Activated naive CD4-positive, alpha-beta T cell treated with anti-CD3 and anti-CD28 coated beads for 36 hours (primary cell): ENCODE measurements around the gene CRYBG3. TPM values are rescaled to one million over a fixed set of nuclear protein-coding genes. Genes with fewer than 3 reads are reported as not detected.

ENCODE experiments used
- CTCF ChIA-PET: fragments of 350-600 bp; sonication (Branson Sonifier 250); formaldehyde crosslinking; loops from one replicate; lab custom pipeline; 2021; ENCODE audit warnings: antibody characterized with exemption; lab: Charles Lee
- DNase-seq: peaks from one replicate; pipeline ENCODE4 v3.0.0-alpha.2; 2020
- H3K27ac Mint-ChIP-seq: one replicate; pipeline ENCODE4 v1.8.0; 2021; ENCODE audit warnings: mild to moderate bottlenecking, mixed read lengths
- H3K27me3 Mint-ChIP-seq: one replicate; pipeline ENCODE4 v1.8.0; 2021; ENCODE audit warnings: low read depth, mixed read lengths
- H3K36me3 Mint-ChIP-seq: one replicate; pipeline ENCODE4 v1.8.0; 2021; ENCODE audit warnings: low read depth, mixed read lengths
- H3K4me1 Mint-ChIP-seq: one replicate; pipeline ENCODE4 v1.8.0; 2021; ENCODE audit warnings: low read depth, mixed read lengths
- H3K4me3 Mint-ChIP-seq: one replicate; pipeline ENCODE4 v1.8.0; 2021; ENCODE audit warnings: mild to moderate bottlenecking, moderate library complexity, mixed read lengths
- H3K9me3 Mint-ChIP-seq: one replicate; pipeline ENCODE4 v1.8.0; 2021; ENCODE audit warnings: mixed read lengths
- intact Hi-C: fragments of 100-400 bp; cut with micrococcal nuclease; formaldehyde crosslinking; loops from one replicate; pipeline ENCODE4 v1.15.1; 2023
- total RNA-seq, 2 experiments: library from RNA; stranded (reverse); gene quantifications; one replicate each; pipeline ENCODE4 v1.2.3, GENCODE V29; 2021

CRYBG3 gene
- total RNA-seq, 2 experiments from 2014 or later = 1.3 to 1.7 TPM

DNA sequence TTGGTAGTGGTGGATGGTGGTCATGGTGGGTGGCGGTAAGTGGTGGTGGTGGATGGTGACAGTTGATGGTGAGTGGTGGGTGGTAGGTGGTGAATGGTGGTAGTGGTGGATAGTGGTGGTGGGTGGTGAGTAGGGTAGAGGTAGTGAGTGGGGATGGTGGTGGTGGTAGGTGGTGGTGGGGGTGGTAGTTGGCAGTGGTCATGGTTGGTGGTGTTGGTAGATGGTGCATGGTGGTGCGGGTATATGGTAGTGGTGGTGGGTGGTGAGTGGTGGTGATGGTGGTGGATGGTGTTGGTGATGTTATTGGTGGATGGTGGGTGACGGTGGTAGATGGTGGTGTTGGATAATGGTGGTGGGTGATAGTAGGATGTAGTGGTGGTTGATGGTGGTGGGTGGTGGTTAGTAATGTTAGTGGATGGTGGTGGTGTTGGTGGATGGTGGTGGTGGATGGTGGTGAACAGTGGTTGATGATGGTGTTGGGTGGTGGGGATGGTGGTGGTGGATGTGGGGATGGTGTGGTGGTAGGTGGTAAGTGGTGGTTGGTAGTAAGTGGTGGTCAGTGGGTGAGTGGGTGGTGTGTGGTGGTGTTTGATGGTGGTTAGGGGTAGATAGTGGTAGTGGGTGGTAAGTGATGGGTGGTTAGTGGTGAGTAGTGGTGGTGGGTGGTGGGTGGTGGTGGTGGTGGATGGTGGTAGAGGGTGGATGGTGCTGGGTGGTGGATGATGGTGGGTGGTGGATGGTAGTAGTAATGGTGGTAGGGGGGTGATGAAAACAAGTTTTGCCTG is 167.2 kb downstream of the CRYBG3 start:
- Mint-ChIP-seq H3K9me3 (no peaks in the 10 kb centered on the region), H3K27me3 (no peaks in the 10 kb centered on the region), H3K4me3 (no peak overlapping the region), H3K36me3 (no peaks in the 10 kb centered on the region), H3K4me1 (peaks cover 18% of the 10 kb centered on the region), H3K27ac (no peak overlapping the region)
- intact Hi-C loops = no loop called here
- DNase-seq = no peak
- CTCF ChIA-PET = no interaction called here

DNA sequence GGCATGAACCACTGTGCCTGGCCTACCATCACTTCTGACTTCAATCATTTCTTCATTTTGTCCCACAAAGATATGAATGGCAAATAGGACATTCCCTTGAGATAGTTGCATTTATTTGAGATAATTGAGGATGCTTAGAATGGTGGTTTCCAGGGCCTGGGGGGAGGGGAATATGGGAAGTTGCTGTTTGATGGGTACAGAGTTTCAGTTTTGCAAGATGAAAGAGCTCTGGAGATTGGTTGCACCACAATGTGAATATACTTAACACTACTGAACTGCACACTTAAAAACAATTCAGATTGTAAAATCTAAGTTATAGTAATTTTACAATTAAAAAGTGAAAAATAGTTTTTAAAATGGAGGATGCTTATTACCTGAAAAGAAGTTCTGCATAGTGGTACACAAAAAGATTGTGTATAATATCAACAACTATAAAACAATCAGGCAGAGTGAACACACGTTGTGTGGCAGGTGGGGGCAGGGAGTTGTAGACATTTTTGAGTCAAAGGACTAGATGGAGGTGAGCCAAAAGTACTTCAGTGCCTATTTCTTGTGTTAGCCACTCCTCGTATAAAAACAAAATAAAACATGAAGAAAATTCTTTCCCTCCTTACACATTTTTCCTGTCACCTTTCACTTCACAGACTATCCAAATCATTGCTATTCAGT is 168.9 kb downstream of the CRYBG3 start:
- Mint-ChIP-seq H3K27me3 (no peaks in the 10 kb centered on the region), H3K9me3 (no peaks in the 10 kb centered on the region), H3K4me1 (peaks cover 18% of the 10 kb centered on the region), H3K27ac (peak overlapping the region; percentile 26), H3K36me3 (no peaks in the 10 kb centered on the region), H3K4me3 (peak overlapping the region; percentile 18)
- intact Hi-C loops = loop anchor here (1.0 kb wide), 1 partner anchor 8 kb away; no protein-coding TSS in a partner anchor
- CTCF ChIA-PET = interaction anchor here (0.5 to 1.6 kb wide), 5 partner anchors 13 to 170 kb away, joined by 3 to 6 read pairs (median 4); partner anchors contain the start of gene RIOX2
- peak; percentile 67 for DNase-seq

GRCh38 chr3:97991293-97991682 is 169.5 kb downstream of the CRYBG3 start:
- Mint-ChIP-seq H3K27ac (peak overlapping the region; percentile 26), H3K27me3 (no peaks in the 10 kb centered on the region), H3K9me3 (no peaks in the 10 kb centered on the region), H3K4me3 (peak overlapping the region; percentile 18), H3K4me1 (peaks cover 18% of the 10 kb centered on the region), H3K36me3 (no peaks in the 10 kb centered on the region)
- intact Hi-C loops = no loop called here
- CTCF ChIA-PET = interaction anchor here (0.5 to 1.6 kb wide), 5 partner anchors 13 to 170 kb away, joined by 3 to 6 read pairs (median 4); partner anchors contain the start of gene RIOX2
- DNase-seq = peak; percentile 44

- no peaks in the 10 kb centered on the region for H3K9me3 Mint-ChIP-seq
- no peak for DNase-seq
- CTCF ChIA-PET = interaction anchor here (0.7 to 0.9 kb wide), 2 partner anchors 31 to 46 kb away, joined by 3 to 5 read pairs; no protein-coding TSS in a partner anchor
- intact Hi-C loops = no loop called here
- no peaks in the 10 kb centered on the region for H3K36me3 Mint-ChIP-seq
- H3K4me3 Mint-ChIP-seq = no peak overlapping the region
- no peak overlapping the region for H3K27ac Mint-ChIP-seq
- H3K27me3 Mint-ChIP-seq = no peaks in the 10 kb centered on the region
- H3K4me1 Mint-ChIP-seq = peaks cover 18% of the 10 kb centered on the region
Observed at GRCh38 chr3:97992547-97993173, 170.8 kb downstream of the CRYBG3 start.

- DNase-seq = no peak
- intact Hi-C loops = no loop called here
- CTCF ChIA-PET = interaction anchor here (0.7 kb wide), 1 partner anchor 45 kb away, joined by 3 read pairs; no protein-coding TSS in a partner anchor
- Mint-ChIP-seq H3K27me3 (no peaks in the 10 kb centered on the region), H3K36me3 (no peaks in the 10 kb centered on the region), H3K27ac (no peak overlapping the region), H3K9me3 (no peaks in the 10 kb centered on the region), H3K4me1 (peaks cover 18% of the 10 kb centered on the region), H3K4me3 (no peak overlapping the region)
Observed at GRCh38 chr3:97993526-97993925, 171.7 kb downstream of the CRYBG3 start.

GRCh38 chr3:97994328-97994945 is 172.6 kb downstream of the CRYBG3 start:
- CTCF ChIA-PET = no interaction called here
- intact Hi-C loops = no loop called here
- no peak overlapping the region for H3K27ac Mint-ChIP-seq
- H3K4me1 Mint-ChIP-seq = peaks cover 18% of the 10 kb centered on the region
- H3K36me3 Mint-ChIP-seq = no peaks in the 10 kb centered on the region
- no peak for DNase-seq
- no peaks in the 10 kb centered on the region for H3K9me3 Mint-ChIP-seq
- H3K4me3 Mint-ChIP-seq = no peak overlapping the region
- H3K27me3 Mint-ChIP-seq = no peaks in the 10 kb centered on the region

Other genes with a start within 250 kb of the CRYBG3 start
- 1 to 10 TPM; 3.0 to 4.7 TPM for gene ARL6, start 57.3 kb upstream of the CRYBG3 start, total RNA-seq
- 10 to 100 TPM; 26.3 to 32.6 TPM for gene RIOX2, start 150.4 kb downstream of the CRYBG3 start, total RNA-seq
- not detected for gene GABRR3, start 213.3 kb downstream of the CRYBG3 start, total RNA-seq